CD4-positive, alpha-beta T cell treated with Interleukin-6 for 4 hours (primary cell): ENCODE results near the gene ADGRB2.
A peak's percentile ranks its signal among the peaks of the same experiment; 100 is the strongest.

ENCODE experiments used
- DNase-seq: peaks from one replicate; pipeline ENCODE4 v3.0.0-alpha.2; 2020; ENCODE audit warnings: mixed read lengths

The ADGRB2 gene

GRCh38 chr1:31763671-31764311 is 349 bp downstream of the ADGRB2 start:
- peak; percentile 43 for DNase-seq

GRCh38 chr1:31762726-31763670 is 1.1 kb downstream of the ADGRB2 start:
- DNase-seq: peak; percentile 78

- DNase-seq: no peak
Measured at GRCh38 chr1:31762323-31762722, 1.8 kb downstream of the ADGRB2 start.

- DNase-seq: no peak
Measured at GRCh38 chr1:31761883-31762282, 2.3 kb downstream of the ADGRB2 start.

- peak; percentile 81 for DNase-seq
Measured at GRCh38 chr1:31760471-31761470, 3.4 kb downstream of the ADGRB2 start.

- no peak for DNase-seq
Measured at GRCh38 chr1:31759298-31760023, 4.7 kb downstream of the ADGRB2 start.

GRCh38 chr1:31758823-31759222 is 5.3 kb downstream of the ADGRB2 start:
- DNase-seq: no peak

- DNase-seq: no peak
Measured at GRCh38 chr1:31757989-31758388, 6.2 kb downstream of the ADGRB2 start.

- no peak for DNase-seq
Measured at GRCh38 chr1:31757204-31757679, 6.9 kb downstream of the ADGRB2 start.

GRCh38 chr1:31756578-31756977 is 7.6 kb downstream of the ADGRB2 start:
- no peak for DNase-seq

GRCh38 chr1:31755850-31756492 is 8.2 kb downstream of the ADGRB2 start:
- DNase-seq: no peak

- no peak for DNase-seq
Measured at GRCh38 chr1:31755197-31755611, 8.9 kb downstream of the ADGRB2 start.

- DNase-seq: no peak
Measured at GRCh38 chr1:31754397-31754796, 9.7 kb downstream of the ADGRB2 start.

GRCh38 chr1:31753707-31754349 is 10.3 kb downstream of the ADGRB2 start:
- DNase-seq: no peak

- DNase-seq: no peak
Measured at GRCh38 chr1:31752952-31753475, 11.1 kb downstream of the ADGRB2 start.

GRCh38 chr1:31752258-31752657 is 11.9 kb downstream of the ADGRB2 start:
- no peak for DNase-seq

GRCh38 chr1:31751822-31752241 is 12.3 kb downstream of the ADGRB2 start:
- DNase-seq: no peak

- DNase-seq: peak; percentile 16
Measured at GRCh38 chr1:31750858-31751510, 13.2 kb downstream of the ADGRB2 start.

GRCh38 chr1:31749785-31750735 is 14.1 kb downstream of the ADGRB2 start:
- DNase-seq: no peak
